ENCODE measurements around the gene ASCL3.
A peak's percentile ranks its signal among the peaks of the same experiment; 100 is the strongest.
"Not testable (repeated sequence)": the region's sequence is repeated elsewhere in the genome, so short reads cannot be mapped to it uniquely, and the experiment has no call there.

Gene ASCL3

GRCh38 chr11:8911029-8911823 lies 31.6 kb downstream of the ASCL3 start, which contains the start of gene AKIP1:
AKIP1 (plus strand) TSS chr11:8911189; CDS start chr11:8911450, 261 bp downstream.
- in situ Hi-C loops (cut with MboI; ENCODE audit: low sequenced_read_pairs, unreplicated experiment): no loop called here
- no peak for TF ChIP-seq CTCF (IDR thresholded peaks at IDR 0.05; ENCODE audit: borderline replicate concordance, control extremely low read depth, extremely low read depth, insufficient read depth, missing control alignments)
- peak; percentile 92 for DNase-seq (ENCODE audit: low spot score)

- no peak for DNase-seq (ENCODE audit: low spot score)
- in situ Hi-C loops (cut with MboI; ENCODE audit: low sequenced_read_pairs, unreplicated experiment): no loop called here
- TF ChIP-seq CTCF (IDR thresholded peaks at IDR 0.05; ENCODE audit: borderline replicate concordance, control extremely low read depth, extremely low read depth, insufficient read depth, missing control alignments): no peak
Observed at GRCh38 chr11:8910649-8911026, 32.2 kb downstream of the ASCL3 start.

GRCh38 chr11:8908099-8908498 lies 34.7 kb downstream of the ASCL3 start:
- in situ Hi-C loops (cut with MboI; ENCODE audit: low sequenced_read_pairs, unreplicated experiment): no loop called here
- DNase-seq (ENCODE audit: low spot score): no peak
- no peak for TF ChIP-seq CTCF (IDR thresholded peaks at IDR 0.05; ENCODE audit: borderline replicate concordance, control extremely low read depth, extremely low read depth, insufficient read depth, missing control alignments)

GRCh38 chr11:8907116-8907515 lies 35.7 kb downstream of the ASCL3 start:
- in situ Hi-C loops (cut with MboI; ENCODE audit: low sequenced_read_pairs, unreplicated experiment): no loop called here
- no peak for TF ChIP-seq CTCF (IDR thresholded peaks at IDR 0.05; ENCODE audit: borderline replicate concordance, control extremely low read depth, extremely low read depth, insufficient read depth, missing control alignments)
- DNase-seq (ENCODE audit: low spot score): no peak

DNA sequence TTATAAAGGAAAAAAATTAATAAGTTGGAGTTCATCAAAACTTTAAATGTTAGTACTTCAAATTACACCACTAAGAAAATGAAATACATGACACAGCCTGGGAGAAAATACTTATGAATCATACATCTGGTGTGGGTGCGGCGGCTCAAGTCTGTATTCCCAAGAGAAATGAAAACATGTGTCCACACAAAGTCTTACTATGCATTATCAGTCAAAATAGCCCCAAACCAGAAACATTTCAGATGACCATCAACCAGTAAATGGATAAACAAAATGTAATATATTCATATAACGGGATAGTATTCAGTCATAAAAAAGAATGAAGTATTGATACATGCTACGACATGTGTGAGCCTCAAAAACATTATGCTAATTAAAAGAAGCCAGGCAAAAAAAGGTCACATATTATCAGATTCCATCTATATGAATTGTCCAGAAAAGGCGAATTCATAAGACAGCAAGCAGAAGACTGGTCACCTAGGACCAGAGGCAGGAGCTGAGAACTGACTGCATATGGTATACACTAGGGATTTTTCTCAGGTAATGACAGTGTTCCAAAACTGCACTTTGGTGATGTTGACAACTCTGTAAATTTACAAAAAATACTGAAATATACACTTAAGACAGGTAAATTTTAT lies 37.2 kb downstream of the ASCL3 start:
- TF ChIP-seq CTCF (IDR thresholded peaks at IDR 0.05; ENCODE audit: borderline replicate concordance, control extremely low read depth, extremely low read depth, insufficient read depth, missing control alignments): no peak
- no peak for DNase-seq (ENCODE audit: low spot score)
- in situ Hi-C loops (cut with MboI; ENCODE audit: low sequenced_read_pairs, unreplicated experiment): no loop called here

DNA sequence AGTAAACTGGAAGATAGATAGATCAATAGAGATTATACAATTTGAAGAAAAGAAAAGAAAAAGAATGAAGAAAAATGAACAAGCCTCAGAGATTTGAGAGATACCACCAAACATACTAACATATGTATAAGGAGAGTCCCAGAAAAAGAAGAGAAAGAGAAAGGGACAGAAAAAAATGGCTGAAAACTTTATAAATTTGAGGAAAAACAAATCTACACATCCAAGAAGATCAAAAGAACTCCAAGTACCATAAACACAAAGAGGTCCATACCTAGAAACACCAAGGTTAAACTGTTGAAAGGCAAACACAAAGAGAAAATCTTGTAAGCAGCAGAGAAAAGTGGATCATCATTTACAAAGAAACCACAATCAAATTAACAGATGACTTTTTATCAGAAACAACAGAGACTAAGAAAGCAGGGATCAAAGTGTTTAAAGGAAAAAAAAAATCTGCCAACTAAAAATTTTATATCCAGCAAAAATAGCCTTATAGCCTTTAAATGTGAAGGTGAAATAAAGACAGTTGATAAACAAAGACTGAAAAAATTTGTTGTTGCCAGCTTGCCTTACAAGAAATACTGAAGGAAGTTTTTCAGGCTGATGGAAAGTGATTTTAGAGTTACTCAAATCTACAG lies 43.6 kb downstream of the ASCL3 start:
- DNase-seq (ENCODE audit: low spot score): no peak
- in situ Hi-C loops (cut with MboI; ENCODE audit: low sequenced_read_pairs, unreplicated experiment): no loop called here
- no peak for TF ChIP-seq CTCF (IDR thresholded peaks at IDR 0.05; ENCODE audit: borderline replicate concordance, control extremely low read depth, extremely low read depth, insufficient read depth, missing control alignments)

DNA sequence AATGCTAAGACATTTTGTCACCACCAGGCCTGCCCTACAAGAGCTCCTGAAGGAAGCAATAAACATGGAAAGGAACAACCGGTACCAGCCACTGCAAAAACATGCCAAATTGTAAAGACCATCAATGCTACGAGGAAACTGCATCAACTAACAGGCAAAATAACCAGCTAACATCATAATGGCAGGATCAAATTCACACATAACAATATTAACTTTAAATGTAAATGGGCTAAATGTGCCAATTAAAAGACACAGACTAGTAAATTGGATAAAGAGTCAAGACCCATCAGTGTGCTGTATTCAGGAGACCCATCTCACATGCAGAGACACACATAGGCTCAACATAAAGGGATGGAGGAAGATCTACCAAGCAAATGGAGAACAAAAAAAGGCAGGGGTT lies 51.6 kb downstream of the ASCL3 start:
- DNase-seq (ENCODE audit: low spot score); in situ Hi-C loops (cut with MboI; ENCODE audit: low sequenced_read_pairs, unreplicated experiment): not testable (repeated sequence)

Measured in GM13976 (cell line).